ENCODE results near the gene ZNF571.

Gene ZNF571

GRCh38 chr19:37594304-37594981 lies at the start of gene ZNF571, which contains the start of gene ZNF540:
TSS of gene ZNF571 (minus strand) at chr19:37594792. CDS start at chr19:37586676, 8,116 bp downstream.
TSS of gene ZNF540 (plus strand) at chr19:37594876. CDS start at chr19:37598448, 3,572 bp downstream.
- DNase-seq (ENCODE audit: low spot score), result peak; percentile 89

- no peak for DNase-seq (ENCODE audit: low spot score)
Measured at GRCh38 chr19:37635076-37636056, 40.8 kb upstream of the ZNF571 start.

- DNase-seq (ENCODE audit: low spot score), result peak; percentile 45
Measured at GRCh38 chr19:37594982-37595382, 390 bp upstream of the ZNF571 start.

- DNase-seq (ENCODE audit: low spot score), result no peak
Measured at GRCh38 chr19:37593996-37594303, 642 bp downstream of the ZNF571 start.

- DNase-seq (ENCODE audit: low spot score), result no peak
Measured at GRCh38 chr19:37583340-37583739, 11.3 kb downstream of the ZNF571 start.

- no peak for DNase-seq (ENCODE audit: low spot score)
Measured at GRCh38 chr19:37572203-37572602, 22.4 kb downstream of the ZNF571 start.

GRCh38 chr19:37565370-37565669 lies 29.3 kb downstream of the ZNF571 start:
- DNase-seq (ENCODE audit: low spot score), result no peak

- DNase-seq (ENCODE audit: low spot score), result no peak
Measured at GRCh38 chr19:37564624-37565369, 29.8 kb downstream of the ZNF571 start.

GRCh38 chr19:37563518-37563917 lies 31.1 kb downstream of the ZNF571 start:
- DNase-seq (ENCODE audit: low spot score), result no peak

- peak; percentile 96 for DNase-seq (ENCODE audit: low spot score)
Measured at GRCh38 chr19:37551129-37551993, 43.2 kb downstream of the ZNF571 start.

GRCh38 chr19:37537391-37537947 lies 57.1 kb downstream of the ZNF571 start:
- no peak for DNase-seq (ENCODE audit: low spot score)

- DNase-seq (ENCODE audit: low spot score), result no peak
Measured at GRCh38 chr19:37519890-37520289, 74.7 kb downstream of the ZNF571 start.

Measured in AG08396 (cell line).